Suprapubic skin (tissue), 4 donors: Measurements from ENCODE around the gene TMEM132D. TPM values are rescaled to one million over a fixed set of nuclear protein-coding genes. Genes with fewer than 3 reads are reported as not detected.

Source experiments
- DNase-seq, 2 donors: peaks; one replicate each; pipeline ENCODE4 v3.0.0-alpha.2; 2019; ENCODE audit warnings: low spot score in 2 of 2
- H3K27ac ChIP-seq: fragments of 200-600 bp; sonication (generic); one replicate; pipeline ENCODE4 v1.5.1; 2019
- H3K27me3 ChIP-seq: fragments of 200-600 bp; sonication (generic); one replicate; pipeline ENCODE4 v1.5.1; 2019
- H3K36me3 ChIP-seq: fragments of 200-600 bp; sonication (generic); one replicate; pipeline ENCODE4 v1.5.1; 2019
- H3K4me1 ChIP-seq: fragments of 200-600 bp; sonication (generic); one replicate; pipeline ENCODE4 v1.5.1; 2019
- H3K4me3 ChIP-seq: fragments of 200-600 bp; sonication (generic); one replicate; pipeline ENCODE4 v1.5.1; 2019; ENCODE audit warnings: mild to moderate bottlenecking
- H3K9me3 ChIP-seq: fragments of 200-600 bp; sonication (generic); one replicate; pipeline ENCODE4 v1.5.1; 2019
- CTCF ChIP-seq, 2 donors: fragments of 200-600 bp in 1 of 2; fragments of 450-650 bp in 1 of 2; sonication (generic) in 1 of 2; IDR thresholded peaks; one replicate each; pipeline ENCODE4 v1.5.1; 2016 to 2019; ENCODE audit warnings: antibody characterized with exemption in 2 of 2, mild to moderate bottlenecking in 1 of 2, moderate library complexity in 1 of 2
- EP300 ChIP-seq: sonication (generic); formaldehyde crosslinking; IDR thresholded peaks from one replicate; pipeline ENCODE4 v1.6.1; 2017; ENCODE audit warnings: antibody characterized with exemption
- POLR2A ChIP-seq, 2 donors: fragments of 450-650 bp; IDR thresholded peaks; one replicate each; pipeline ENCODE4 v1.6.1; 2017; ENCODE audit warnings: antibody characterized with exemption in 2 of 2, mild to moderate bottlenecking in 2 of 2, moderate library complexity in 2 of 2
- POLR2AphosphoS5 ChIP-seq, 3 donors: sonication (generic); formaldehyde crosslinking; IDR thresholded peaks; one replicate each; pipeline ENCODE4 v1.6.1; 2017; ENCODE audit warnings: antibody characterized with exemption in 3 of 3
- WGBS: methylation state at CpG from one replicate; pipeline ENCODE4 v1.1.5; 2018; 5-methylcytosine and 5-hydroxymethylcytosine counted together
- total RNA-seq, 4 donors: library from RNA; depleted of rRNA; stranded (reverse); fragments of >200 nt; gene quantifications; one replicate each; pipeline ENCODE4 v1.1.0, GENCODE V29; 2016

TMEM132D gene
- total RNA-seq, 4 donors from 2014 or later, result 0.10 to 0.64 TPM; not detected in 2

GRCh38 chr12:129068684-129069083 is 835.1 kb downstream of the TMEM132D start:
- no peaks in the 10 kb centered on the region for H3K9me3 ChIP-seq
- no peak overlapping the region for H3K4me3 ChIP-seq
- H3K36me3 ChIP-seq, result no peaks in the 10 kb centered on the region
- DNase-seq, result no peak
- no peak overlapping the region for H3K27ac ChIP-seq
- TF ChIP-seq EP300 (no peak), CTCF (IDR thresholded peaks at IDR 0.05) (no peak), POLR2AphosphoS5 (IDR thresholded peaks at IDR 0.05) (no peak), POLR2A (IDR thresholded peaks at IDR 0.05) (no peak)
- WGBS, result 73% methylated on average over 4 of the region's 10 CpGs
- no peaks in the 10 kb centered on the region for H3K4me1 ChIP-seq
- no peaks in the 10 kb centered on the region for H3K27me3 ChIP-seq

- TF ChIP-seq CTCF (IDR thresholded peaks at IDR 0.05), result no peak
- WGBS, result 49% methylated on average over 8 of the region's 9 CpGs
- Histone ChIP-seq H3K9me3 (no peaks in the 10 kb centered on the region), H3K27ac (no peak overlapping the region), H3K4me3 (no peak overlapping the region), H3K4me1 (no peaks in the 10 kb centered on the region), H3K36me3 (no peaks in the 10 kb centered on the region), H3K27me3 (no peaks in the 10 kb centered on the region)
- DNase-seq, result no peak
Measured at GRCh38 chr12:129067491-129067890, 836.3 kb downstream of the TMEM132D start.

GRCh38 chr12:129064209-129064855 is 839.5 kb downstream of the TMEM132D start:
- no peak for DNase-seq
- Histone ChIP-seq H3K27me3 (no peaks in the 10 kb centered on the region), H3K36me3 (no peaks in the 10 kb centered on the region), H3K4me1 (no peaks in the 10 kb centered on the region), H3K27ac (no peak overlapping the region), H3K4me3 (no peak overlapping the region), H3K9me3 (no peaks in the 10 kb centered on the region)
- WGBS, result 57% methylated on average over 10 of the region's 14 CpGs
- TF ChIP-seq POLR2A (IDR thresholded peaks at IDR 0.05) (no peak), CTCF (IDR thresholded peaks at IDR 0.05) (no peak), EP300 (no peak), POLR2AphosphoS5 (IDR thresholded peaks at IDR 0.05) (no peak)

GRCh38 chr12:129063600-129063999 is 840.2 kb downstream of the TMEM132D start:
- H3K4me1 ChIP-seq, result no peaks in the 10 kb centered on the region
- H3K27ac ChIP-seq, result no peak overlapping the region
- no peak overlapping the region for H3K4me3 ChIP-seq
- 79% methylated on average over 4 of the region's 4 CpGs for WGBS
- no peaks in the 10 kb centered on the region for H3K27me3 ChIP-seq
- TF ChIP-seq CTCF (IDR thresholded peaks at IDR 0.05) (no peak), POLR2AphosphoS5 (IDR thresholded peaks at IDR 0.05) (no peak), POLR2A (IDR thresholded peaks at IDR 0.05) (no peak), EP300 (no peak)
- no peak for DNase-seq
- no peaks in the 10 kb centered on the region for H3K36me3 ChIP-seq
- H3K9me3 ChIP-seq, result no peaks in the 10 kb centered on the region

- no peaks in the 10 kb centered on the region for H3K9me3 ChIP-seq
- WGBS, result 82% methylated on average over 10 of the region's 11 CpGs
Measured at GRCh38 chr12:129053232-129053631, 850.6 kb downstream of the TMEM132D start.

More at GRCh38 chr12:129053232-129053631, 850.6 kb downstream of the TMEM132D start:
- peaks cover 3% of the 10 kb centered on the region for H3K27me3 ChIP-seq
- H3K4me1 ChIP-seq, result no peaks in the 10 kb centered on the region
- H3K27ac ChIP-seq, result no peak overlapping the region
- no peak for DNase-seq
- no peak for TF ChIP-seq POLR2A (IDR thresholded peaks at IDR 0.05)
- TF ChIP-seq POLR2AphosphoS5 (IDR thresholded peaks at IDR 0.05), result no peak
- TF ChIP-seq EP300, result no peak
- TF ChIP-seq CTCF (IDR thresholded peaks at IDR 0.05), result no peak
- H3K4me3 ChIP-seq, result no peak overlapping the region
- no peaks in the 10 kb centered on the region for H3K36me3 ChIP-seq
